HG03066 (cell line): ENCODE measurements around the gene TVP23C.

Source experiments
- ATAC-seq: cut with Tn5 transposase; IDR thresholded peaks from one replicate; pipeline ENCODE4 v1.9.1; 2021; ENCODE audit warnings: low read depth; ENCODE audit not compliant: unreplicated experiment

TVP23C gene

GRCh38 chr17:15498107-15498506 lies 65.2 kb downstream of the TVP23C start:
- no peak for ATAC-seq

- no peak for ATAC-seq
Measured at GRCh38 chr17:15496735-15497670, 66.3 kb downstream of the TVP23C start.

GRCh38 chr17:15494821-15495220 lies 68.5 kb downstream of the TVP23C start:
- no peak for ATAC-seq

GRCh38 chr17:15493693-15494035 lies 69.6 kb downstream of the TVP23C start:
- no peak for ATAC-seq

GRCh38 chr17:15492791-15493692 lies 70.2 kb downstream of the TVP23C start:
- ATAC-seq, result no peak

GRCh38 chr17:15492186-15492585 lies 71.1 kb downstream of the TVP23C start:
- ATAC-seq, result no peak

- no peak for ATAC-seq
Measured at GRCh38 chr17:15490634-15491261, 72.5 kb downstream of the TVP23C start.

GRCh38 chr17:15488557-15488956 lies 74.7 kb downstream of the TVP23C start:
- no peak for ATAC-seq

- no peak for ATAC-seq
Measured at GRCh38 chr17:15485045-15485444, 78.2 kb downstream of the TVP23C start.

- no peak for ATAC-seq
Measured at GRCh38 chr17:15483431-15483830, 79.9 kb downstream of the TVP23C start.

GRCh38 chr17:15482476-15482875 lies 80.8 kb downstream of the TVP23C start:
- no peak for ATAC-seq

GRCh38 chr17:15481481-15481880 lies 81.8 kb downstream of the TVP23C start:
- no peak for ATAC-seq

- ATAC-seq, result no peak
Measured at GRCh38 chr17:15480204-15480603, 83.1 kb downstream of the TVP23C start.

- ATAC-seq, result no peak
Measured at GRCh38 chr17:15479703-15480102, 83.6 kb downstream of the TVP23C start.

GRCh38 chr17:15478845-15479244 lies 84.4 kb downstream of the TVP23C start:
- ATAC-seq, result no peak

- ATAC-seq, result no peak
Measured at GRCh38 chr17:15475631-15476354, 87.5 kb downstream of the TVP23C start.

- ATAC-seq, result no peak
Measured at GRCh38 chr17:15472891-15473290, 90.4 kb downstream of the TVP23C start.

GRCh38 chr17:15470536-15470935 lies 92.7 kb downstream of the TVP23C start:
- ATAC-seq, result no peak

GRCh38 chr17:15469260-15469659 lies 94.0 kb downstream of the TVP23C start:
- ATAC-seq, result no peak

- ATAC-seq, result no peak
Measured at GRCh38 chr17:15468126-15468525, 95.2 kb downstream of the TVP23C start.
